ENCODE data around the gene COL2A1.

DNA sequence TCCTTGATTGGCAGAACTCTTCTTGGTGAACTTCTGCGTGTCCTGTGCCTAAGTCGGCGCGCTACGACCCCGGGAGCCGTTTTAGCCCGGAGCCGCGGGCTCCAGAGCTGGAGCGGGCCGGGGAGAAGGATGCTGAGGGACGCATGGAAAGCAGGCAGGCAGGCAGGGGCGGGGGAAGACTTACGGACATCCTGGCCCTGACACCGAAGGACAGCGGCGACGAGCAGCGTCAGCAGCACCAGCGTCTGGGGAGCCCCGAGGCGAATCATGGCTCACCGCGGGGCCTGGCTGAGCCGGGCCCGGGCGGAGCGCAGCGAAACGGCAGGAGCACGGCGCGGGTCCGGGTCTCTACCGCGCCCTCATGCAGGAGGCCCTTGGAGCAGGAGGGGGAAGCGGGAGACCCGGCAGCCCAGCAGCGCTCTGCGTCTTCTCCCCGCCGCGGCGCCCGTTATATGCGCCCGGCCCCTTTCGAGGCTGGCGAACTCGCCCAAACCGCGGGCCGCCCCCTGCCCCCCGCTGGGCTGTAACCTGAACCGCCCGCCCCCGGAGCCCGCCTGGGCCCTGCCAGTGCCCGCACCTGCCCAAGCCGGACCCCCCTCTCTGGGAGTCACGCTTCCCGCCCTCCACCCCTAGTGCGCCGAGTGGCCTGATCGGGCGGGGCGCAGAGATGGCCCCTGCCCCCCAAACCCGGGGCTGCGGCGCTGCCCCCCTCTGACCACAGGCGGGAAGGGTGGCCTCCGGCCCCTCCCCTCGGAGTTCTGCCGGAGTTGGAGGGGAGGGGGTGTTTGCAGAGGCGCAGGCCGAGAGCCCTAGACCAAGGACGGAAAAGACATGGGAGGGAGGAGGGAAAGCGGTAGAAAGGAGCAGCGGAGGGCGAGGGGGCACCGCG lies at the start of gene COL2A1:
- TF ChIP-seq ZNF423 (tag by site-specific recombination; IDR thresholded peaks at IDR 0.05): 0 out of 2 replicates have a peak, but pooled peaks have one; percentile 28
- TF ChIP-seq ZNF501 (tag by site-specific recombination; IDR thresholded peaks at IDR 0.05): no peak
- TF ChIP-seq ZNF776 (tag by site-specific recombination; IDR thresholded peaks at IDR 0.05; ENCODE audit: borderline replicate concordance): no peak
- TF ChIP-seq ZNF274 (IDR thresholded peaks at IDR 0.05; ENCODE audit: low read length): no peak
- TF ChIP-seq ZNF274 (tag by site-specific recombination; IDR thresholded peaks at IDR 0.05; ENCODE audit: borderline replicate concordance): no peak
- peak; percentile 27; the same call in 1 of the 2 replicates for TF ChIP-seq KLF9 (tag by site-specific recombination; IDR thresholded peaks at IDR 0.05; ENCODE audit: low read depth)
- no peak for TF ChIP-seq PRDM1 (tag by site-specific recombination; IDR thresholded peaks at IDR 0.05)
- no peak for TF ChIP-seq ZNF580 (tag by site-specific recombination; IDR thresholded peaks at IDR 0.05)
- TF ChIP-seq, protein P1, sequence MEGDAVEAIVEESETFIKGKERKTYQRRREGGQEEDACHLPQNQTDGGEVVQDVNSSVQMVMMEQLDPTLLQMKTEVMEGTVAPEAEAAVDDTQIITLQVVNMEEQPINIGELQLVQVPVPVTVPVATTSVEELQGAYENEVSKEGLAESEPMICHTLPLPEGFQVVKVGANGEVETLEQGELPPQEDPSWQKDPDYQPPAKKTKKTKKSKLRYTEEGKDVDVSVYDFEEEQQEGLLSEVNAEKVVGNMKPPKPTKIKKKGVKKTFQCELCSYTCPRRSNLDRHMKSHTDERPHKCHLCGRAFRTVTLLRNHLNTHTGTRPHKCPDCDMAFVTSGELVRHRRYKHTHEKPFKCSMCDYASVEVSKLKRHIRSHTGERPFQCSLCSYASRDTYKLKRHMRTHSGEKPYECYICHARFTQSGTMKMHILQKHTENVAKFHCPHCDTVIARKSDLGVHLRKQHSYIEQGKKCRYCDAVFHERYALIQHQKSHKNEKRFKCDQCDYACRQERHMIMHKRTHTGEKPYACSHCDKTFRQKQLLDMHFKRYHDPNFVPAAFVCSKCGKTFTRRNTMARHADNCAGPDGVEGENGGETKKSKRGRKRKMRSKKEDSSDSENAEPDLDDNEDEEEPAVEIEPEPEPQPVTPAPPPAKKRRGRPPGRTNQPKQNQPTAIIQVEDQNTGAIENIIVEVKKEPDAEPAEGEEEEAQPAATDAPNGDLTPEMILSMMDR (tag by site-specific recombination; IDR thresholded peaks at IDR 0.05): no peak
- no peak for TF ChIP-seq ZNF707 (tag by site-specific recombination; IDR thresholded peaks at IDR 0.05)
- TF ChIP-seq, protein P2, sequence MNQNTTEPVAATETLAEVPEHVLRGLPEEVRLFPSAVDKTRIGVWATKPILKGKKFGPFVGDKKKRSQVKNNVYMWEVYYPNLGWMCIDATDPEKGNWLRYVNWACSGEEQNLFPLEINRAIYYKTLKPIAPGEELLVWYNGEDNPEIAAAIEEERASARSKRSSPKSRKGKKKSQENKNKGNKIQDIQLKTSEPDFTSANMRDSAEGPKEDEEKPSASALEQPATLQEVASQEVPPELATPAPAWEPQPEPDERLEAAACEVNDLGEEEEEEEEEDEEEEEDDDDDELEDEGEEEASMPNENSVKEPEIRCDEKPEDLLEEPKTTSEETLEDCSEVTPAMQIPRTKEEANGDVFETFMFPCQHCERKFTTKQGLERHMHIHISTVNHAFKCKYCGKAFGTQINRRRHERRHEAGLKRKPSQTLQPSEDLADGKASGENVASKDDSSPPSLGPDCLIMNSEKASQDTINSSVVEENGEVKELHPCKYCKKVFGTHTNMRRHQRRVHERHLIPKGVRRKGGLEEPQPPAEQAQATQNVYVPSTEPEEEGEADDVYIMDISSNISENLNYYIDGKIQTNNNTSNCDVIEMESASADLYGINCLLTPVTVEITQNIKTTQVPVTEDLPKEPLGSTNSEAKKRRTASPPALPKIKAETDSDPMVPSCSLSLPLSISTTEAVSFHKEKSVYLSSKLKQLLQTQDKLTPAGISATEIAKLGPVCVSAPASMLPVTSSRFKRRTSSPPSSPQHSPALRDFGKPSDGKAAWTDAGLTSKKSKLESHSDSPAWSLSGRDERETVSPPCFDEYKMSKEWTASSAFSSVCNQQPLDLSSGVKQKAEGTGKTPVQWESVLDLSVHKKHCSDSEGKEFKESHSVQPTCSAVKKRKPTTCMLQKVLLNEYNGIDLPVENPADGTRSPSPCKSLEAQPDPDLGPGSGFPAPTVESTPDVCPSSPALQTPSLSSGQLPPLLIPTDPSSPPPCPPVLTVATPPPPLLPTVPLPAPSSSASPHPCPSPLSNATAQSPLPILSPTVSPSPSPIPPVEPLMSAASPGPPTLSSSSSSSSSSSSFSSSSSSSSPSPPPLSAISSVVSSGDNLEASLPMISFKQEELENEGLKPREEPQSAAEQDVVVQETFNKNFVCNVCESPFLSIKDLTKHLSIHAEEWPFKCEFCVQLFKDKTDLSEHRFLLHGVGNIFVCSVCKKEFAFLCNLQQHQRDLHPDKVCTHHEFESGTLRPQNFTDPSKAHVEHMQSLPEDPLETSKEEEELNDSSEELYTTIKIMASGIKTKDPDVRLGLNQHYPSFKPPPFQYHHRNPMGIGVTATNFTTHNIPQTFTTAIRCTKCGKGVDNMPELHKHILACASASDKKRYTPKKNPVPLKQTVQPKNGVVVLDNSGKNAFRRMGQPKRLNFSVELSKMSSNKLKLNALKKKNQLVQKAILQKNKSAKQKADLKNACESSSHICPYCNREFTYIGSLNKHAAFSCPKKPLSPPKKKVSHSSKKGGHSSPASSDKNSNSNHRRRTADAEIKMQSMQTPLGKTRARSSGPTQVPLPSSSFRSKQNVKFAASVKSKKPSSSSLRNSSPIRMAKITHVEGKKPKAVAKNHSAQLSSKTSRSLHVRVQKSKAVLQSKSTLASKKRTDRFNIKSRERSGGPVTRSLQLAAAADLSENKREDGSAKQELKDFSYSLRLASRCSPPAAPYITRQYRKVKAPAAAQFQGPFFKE (tag by site-specific recombination; IDR thresholded peaks at IDR 0.05; ENCODE audit: borderline replicate concordance): no peak
- TF ChIP-seq PRDM6 (tag by site-specific recombination; IDR thresholded peaks at IDR 0.05): no peak

All from HEK293 (cell line).